Esophagus squamous epithelium (tissue), 5 donors: Measurements from ENCODE around the gene FAM181B. TPM values are rescaled to one million over a fixed set of nuclear protein-coding genes. Genes with fewer than 3 reads are reported as not detected.

ENCODE experiments used
- DNase-seq: peaks from one replicate; lab custom pipeline; 2025; lab: John Stamatoyannopoulos, UW
- H3K27ac ChIP-seq, 4 donors: fragments of 200-600 bp; sonication (generic); one replicate each; pipeline ENCODE4 v1.5.1; 2016 to 2019; ENCODE audit warnings: mild to moderate bottlenecking in 1 of 4
- H3K27me3 ChIP-seq, 4 donors: fragments of 200-600 bp; sonication (generic); 1 replicate in 3 of 4; 2 replicates in 1 of 4; pipeline versions ENCODE4 v1.5.1 to v1.6.0; 2017 to 2021; ENCODE audit warnings: antibody characterized with exemption in 1 of 4
- H3K36me3 ChIP-seq, 3 donors: fragments of 200-600 bp; sonication (generic); one replicate each; pipeline ENCODE4 v1.5.1; 2016 to 2019
- H3K4me1 ChIP-seq, 3 donors: fragments of 200-600 bp; sonication (generic); one replicate each; pipeline ENCODE4 v1.5.1; 2017 to 2019
- H3K4me3 ChIP-seq, 4 donors: fragments of 200-600 bp; sonication (generic); 1 replicate in 3 of 4; 2 replicates in 1 of 4; pipeline ENCODE4 v1.5.1; 2016 to 2019; ENCODE audit warnings: mild to moderate bottlenecking in 2 of 4, moderate library complexity in 1 of 4
- H3K9me3 ChIP-seq, 3 donors: fragments of 200-600 bp; sonication (generic); one replicate each; pipeline ENCODE4 v1.5.1; 2016 to 2019
- CTCF ChIP-seq, 6 experiments: fragments of 450-650 bp in 4 of 6; fragments of 200-600 bp in 2 of 6; sonication (generic) in 2 of 6; IDR thresholded peaks; one replicate each; pipeline ENCODE4 v1.5.1; 2016 to 2019; ENCODE audit warnings: antibody characterized with exemption in 6 of 6, mild to moderate bottlenecking in 4 of 6, moderate library complexity in 4 of 6
- POLR2A ChIP-seq, 4 donors: fragments of 450-650 bp; IDR thresholded peaks; one replicate each; pipeline ENCODE4 v1.6.1; 2017; ENCODE audit warnings: antibody characterized with exemption in 4 of 4, mild to moderate bottlenecking in 4 of 4, moderate library complexity in 3 of 4
- WGBS, 2 donors: methylation state at CpG; one replicate each; pipeline ENCODE4 v1.1.5; 2018; 5-methylcytosine and 5-hydroxymethylcytosine counted together
- intact Hi-C: fragments of 100-400 bp; cut with DNase I; formaldehyde crosslinking; loops from one replicate; pipeline ENCODE4 v1.15.0; 2022
- total RNA-seq, 4 donors: library from RNA; depleted of rRNA; stranded (reverse); fragments of >200 nt; gene quantifications; one replicate each; pipeline ENCODE4 v1.1.0, GENCODE V29; 2016
- donor health status: DM: yes; HTN: yes; CAD: no.

FAM181B gene
- total RNA-seq, 4 donors from 2014 or later: 0.13 to 0.57 (median 0.34) TPM

GRCh38 chr11:82732348-82732733, 1.3 kb downstream of the FAM181B start:
- H3K4me3 ChIP-seq: peak overlapping the region; percentile 45 to 75 (median 60)
- peak overlapping the region in 1 of 4 donors; percentile 66 for H3K27ac ChIP-seq
- peaks cover 0 to 77% (median 6%) of the 10 kb centered on the region in 4 donors for H3K27me3 ChIP-seq

GRCh38 chr11:82731691-82732277, 1.9 kb downstream of the FAM181B start:
- H3K4me3 ChIP-seq: peak overlapping the region in 2 of 4 donors; percentile 56 to 75
- 56 to 60% methylated on average over 11 of the region's 11 CpGs for WGBS, 2 donors
- no peak for DNase-seq
- intact Hi-C loops: no loop called here
- no peaks in the 10 kb centered on the region for H3K36me3 ChIP-seq
- H3K9me3 ChIP-seq: no peaks in the 10 kb centered on the region
- peaks cover 0 to 20% (median 0%) of the 10 kb centered on the region in 3 donors for H3K4me1 ChIP-seq
- H3K27ac ChIP-seq: no peak overlapping the region
- no peak for TF ChIP-seq CTCF (IDR thresholded peaks at IDR 0.05)
- no peak for TF ChIP-seq POLR2A (IDR thresholded peaks at IDR 0.05)
- H3K27me3 ChIP-seq: peaks cover 0 to 79% (median 6%) of the 10 kb centered on the region in 4 donors

More at GRCh38 chr11:82732348-82732733, 1.3 kb downstream of the FAM181B start:
- 29 to 37% methylated on average over 10 to 12 of the region's 37 CpGs for WGBS, 2 donors
- Histone ChIP-seq H3K36me3 (no peaks in the 10 kb centered on the region), H3K9me3 (no peaks in the 10 kb centered on the region), H3K4me1 (peaks cover 0 to 20% (median 0%) of the 10 kb centered on the region in 3 donors)
- TF ChIP-seq CTCF (IDR thresholded peaks at IDR 0.05) (no peak), POLR2A (IDR thresholded peaks at IDR 0.05) (no peak)
- no peak for DNase-seq
- intact Hi-C loops: no loop called here

GRCh38 chr11:82730754-82731153, 2.9 kb downstream of the FAM181B start:
- WGBS, 2 donors: 34 to 38% methylated on average over 5 of the region's 5 CpGs
- intact Hi-C loops: no loop called here
- no peak overlapping the region for H3K4me3 ChIP-seq
- DNase-seq: no peak
- no peaks in the 10 kb centered on the region for H3K36me3 ChIP-seq
- no peak overlapping the region for H3K27ac ChIP-seq
- H3K4me1 ChIP-seq: peaks cover 0 to 20% (median 0%) of the 10 kb centered on the region in 3 donors
- H3K27me3 ChIP-seq: peaks cover 0 to 79% (median 6%) of the 10 kb centered on the region in 4 donors
- H3K9me3 ChIP-seq: no peaks in the 10 kb centered on the region
- TF ChIP-seq CTCF (IDR thresholded peaks at IDR 0.05) (no peak), POLR2A (IDR thresholded peaks at IDR 0.05) (no peak)

GRCh38 chr11:82730286-82730685, 3.4 kb downstream of the FAM181B start:
- H3K36me3 ChIP-seq: no peaks in the 10 kb centered on the region
- H3K27ac ChIP-seq: no peak overlapping the region
- intact Hi-C loops: no loop called here
- peaks cover 0 to 77% (median 6%) of the 10 kb centered on the region in 4 donors for H3K27me3 ChIP-seq
- no peak for DNase-seq
- 39 to 50% methylated on average over 4 of the region's 4 CpGs for WGBS, 2 donors
- H3K4me1 ChIP-seq: peaks cover 0 to 20% (median 0%) of the 10 kb centered on the region in 3 donors
- TF ChIP-seq CTCF (IDR thresholded peaks at IDR 0.05): no peak
- no peak for TF ChIP-seq POLR2A (IDR thresholded peaks at IDR 0.05)
- H3K4me3 ChIP-seq: no peak overlapping the region
- no peaks in the 10 kb centered on the region for H3K9me3 ChIP-seq

- peaks cover 0 to 18% (median 0%) of the 10 kb centered on the region in 4 donors for H3K27me3 ChIP-seq
- no peak for TF ChIP-seq CTCF (IDR thresholded peaks at IDR 0.05)
- no peak for TF ChIP-seq POLR2A (IDR thresholded peaks at IDR 0.05)
- no peak for DNase-seq
- no peaks in the 10 kb centered on the region for H3K9me3 ChIP-seq
- 58 to 79% methylated on average over 3 to 5 of the region's 5 CpGs for WGBS, 2 donors
- no peak overlapping the region for H3K27ac ChIP-seq
- intact Hi-C loops: no loop called here
- no peaks in the 10 kb centered on the region for H3K36me3 ChIP-seq
- H3K4me3 ChIP-seq: no peak overlapping the region
- H3K4me1 ChIP-seq: peaks cover 0 to 17% (median 0%) of the 10 kb centered on the region in 3 donors
These were observed 9.6 kb downstream of the FAM181B start for GRCh38 chr11:82724026-82724425.
